GM19438 (cell line): ENCODE results near the gene GOLGA6L2.

ENCODE experiments used
- ATAC-seq: cut with Tn5 transposase; IDR thresholded peaks from one replicate; pipeline ENCODE4 v1.9.1; 2021; ENCODE audit warnings: low read depth; ENCODE audit not compliant: unreplicated experiment

Gene GOLGA6L2

GRCh38 chr15:23395832-23396231 is 51.2 kb downstream of the GOLGA6L2 start:
- no peak for ATAC-seq

- no peak for ATAC-seq
These were observed 51.9 kb downstream of the GOLGA6L2 start for GRCh38 chr15:23395030-23395692.
